SH-SY5Y (cell line): ENCODE data around the gene PCDH9.

Experiments
- GATA2 ChIP-seq: IDR thresholded peaks from 2 replicates; pipeline ENCODE4 v1.6.1; 2011; ENCODE audit warnings: mild to moderate bottlenecking, low read depth, low read length
- GATA3 ChIP-seq: IDR thresholded peaks from 2 replicates; pipeline ENCODE4 v1.6.1; 2011; ENCODE audit warnings: low read depth, mild to moderate bottlenecking, low read length, moderate library complexity

GRCh38 chr13:67193979-67194378, 36.2 kb downstream of the PCDH9 start:
- TF ChIP-seq GATA3 (no peak), GATA2 (no peak)
